PC-3 (cell line): ENCODE results near the gene WDR86. TPM values are rescaled to one million over a fixed set of nuclear protein-coding genes. Genes with fewer than 3 reads are reported as not detected.

ENCODE experiments used
- ATAC-seq: fragments of 200-7000 bp; cut with Tn5 transposase; 2 replicates; pipeline ENCODE4 v1.9.1; 2020; ENCODE audit warnings: mild to moderate bottlenecking, moderate library complexity
- BruUV-seq: library from RNA; stranded (reverse); fragments of 400-500 nt; replicated peaks from 2 replicates; lab custom pipeline; 2021; lab: Mats Ljungman, UMichigan
- CTCF ChIA-PET: fragments of 300-600 bp; sonication (Branson Sonifier 250); formaldehyde crosslinking; loops from one replicate; lab custom pipeline; 2022; ENCODE audit warnings: antibody characterized with exemption; lab: Charles Lee
- POLR2A ChIA-PET: fragments of 300-600 bp; sonication (Branson Sonifier 250); formaldehyde crosslinking; loops from one replicate; lab custom pipeline; 2022; ENCODE audit warnings: antibody characterized with exemption; ENCODE audit not compliant: unreplicated experiment; lab: Charles Lee
- DNase-seq: peaks from one replicate; pipeline ENCODE4 v3.0.0-alpha.2; 2015
- H2AFZ ChIP-seq: fragments of 300-600 bp; sonication (generic); 2 replicates; pipeline ENCODE4 v1.6.0; 2016; ENCODE audit warnings: antibody characterized with exemption, low read length
- H3F3A ChIP-seq: fragments of 300-600 bp; sonication (generic); one replicate; pipeline ENCODE4 v1.6.0; 2017; ENCODE audit warnings: antibody characterized with exemption, low read length, control low read depth, mild to moderate bottlenecking; ENCODE audit not compliant: unreplicated experiment
- H3K27ac ChIP-seq: fragments of 300-600 bp; sonication (generic); 2 replicates; pipeline ENCODE4 v1.5.1; 2016; ENCODE audit warnings: mild to moderate bottlenecking, low read length
- H3K27me3 ChIP-seq: fragments of 300-600 bp; sonication (generic); 2 replicates; pipeline ENCODE4 v1.6.1; 2016; ENCODE audit warnings: low read length, mixed read lengths
- H3K36me3 ChIP-seq: fragments of 300-600 bp; sonication (generic); 2 replicates; pipeline ENCODE4 v1.6.1; 2016; ENCODE audit warnings: low read depth, mixed run types, low read length, mixed read lengths
- H3K4me1 ChIP-seq: fragments of 300-600 bp; sonication (generic); 2 replicates; pipeline ENCODE4 v1.5.1; 2016; ENCODE audit warnings: low read length; ENCODE audit not compliant: insufficient read depth
- H3K4me2 ChIP-seq: fragments of 300-600 bp; sonication (generic); 2 replicates; pipeline ENCODE4 v1.6.0; 2016; ENCODE audit warnings: low read length
- H3K4me3 ChIP-seq: fragments of 300-600 bp; sonication (generic); 2 replicates; pipeline ENCODE4 v1.5.1; 2016; ENCODE audit warnings: mild to moderate bottlenecking, low read length, mixed read lengths
- H3K79me2 ChIP-seq: fragments of 300-600 bp; sonication (generic); 2 replicates; pipeline ENCODE4 v1.6.1; 2017; ENCODE audit warnings: low read length, mixed read lengths
- H3K9ac ChIP-seq: fragments of 300-600 bp; sonication (generic); 2 replicates; pipeline ENCODE4 v1.6.0; 2016; ENCODE audit warnings: mild to moderate bottlenecking, low read length
- H3K9me2 ChIP-seq: fragments of 300-600 bp; sonication (generic); replicated peaks from 2 replicates; pipeline ENCODE4 v1.6.1; 2016; ENCODE audit warnings: mixed run types, low read length, mixed read lengths
- H3K9me3 ChIP-seq: fragments of 300-600 bp; sonication (generic); 2 replicates; pipeline ENCODE4 v1.6.1; 2016; ENCODE audit warnings: low read length, mixed read lengths
- H4K20me1 ChIP-seq: fragments of 300-600 bp; sonication (generic); 2 replicates; pipeline ENCODE4 v1.6.1; 2016; ENCODE audit warnings: low read length, mixed read lengths
- EZH2 ChIP-seq: fragments of 300-600 bp; sonication (generic); IDR thresholded peaks from one replicate; pipeline ENCODE4 v1.6.1; 2017; ENCODE audit warnings: antibody characterized with exemption, mild to moderate bottlenecking, low read length; ENCODE audit not compliant: unreplicated experiment
- EZH2phosphoT487 ChIP-seq: fragments of 300-600 bp; sonication (generic); IDR thresholded peaks from 2 replicates; pipeline ENCODE4 v1.6.1; 2018; ENCODE audit warnings: mild to moderate bottlenecking, antibody characterized with exemption, low read length, borderline replicate concordance
- intact Hi-C: fragments of 100-400 bp; cut with micrococcal nuclease; formaldehyde crosslinking; loops from 2 replicates; pipeline ENCODE4 v1.9.0; 2023
- total RNA-seq: library from RNA; depleted of rRNA; stranded (reverse); fragments of >200 nt; gene quantifications from 2 replicates; pipeline ENCODE4 v1.2.3, GENCODE V29; 2014
- TF ChIP-seq, protein P1 (sequence below): fragments of 300-600 bp; sonication (generic); conservative IDR thresholded peaks from 2 replicates; pipeline ENCODE4 v1.5.1; 2017; ENCODE audit warnings: antibody characterized with exemption, low read depth, mild to moderate bottlenecking, low read length

The WDR86 gene
- total RNA-seq, 1 experiment from 2014 or later = not detected

DNA sequence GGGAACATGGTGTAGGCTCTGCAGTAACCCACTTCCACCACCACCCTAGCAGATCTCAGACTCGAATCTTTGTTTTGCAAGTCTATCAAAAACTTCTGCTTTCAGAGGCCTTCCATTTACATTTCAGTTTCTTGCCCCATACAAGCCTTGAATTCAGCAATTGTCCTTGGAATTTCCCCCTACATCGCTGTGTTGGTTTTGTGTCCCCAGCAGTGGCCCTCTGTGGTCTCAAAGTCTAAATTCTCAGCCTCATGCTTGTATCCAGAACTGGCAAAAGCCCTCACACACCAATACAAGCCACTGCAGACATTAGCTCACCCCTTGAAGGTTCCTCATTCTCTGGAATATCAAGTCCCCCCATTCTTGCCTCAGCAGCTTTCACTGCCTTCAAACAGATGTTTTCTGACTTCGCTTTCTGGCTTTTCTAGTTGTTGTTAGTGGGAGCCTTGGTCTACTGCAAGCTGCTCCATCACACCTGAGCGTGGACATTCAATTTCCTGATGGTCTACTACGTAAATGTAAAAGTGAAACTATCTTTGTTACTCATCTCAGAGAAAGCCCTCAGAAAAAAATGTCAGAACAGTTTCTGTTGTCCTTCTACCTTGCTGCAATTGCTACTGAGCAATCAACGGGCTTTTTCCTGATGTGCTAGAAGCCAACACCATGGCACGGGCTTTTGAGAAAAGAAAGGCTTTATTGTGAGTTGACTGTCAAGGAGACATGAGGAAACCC, 70.0 kb downstream of the WDR86 start:
- Histone ChIP-seq H3K4me1 (no peaks in the 10 kb centered on the region), H3K9me3 (no peaks in the 10 kb centered on the region), H2AFZ (no peak overlapping the region), H3K79me2 (peaks cover 19% of the 10 kb centered on the region), H3F3A (no peaks in the 10 kb centered on the region), H3K27ac (no peak overlapping the region), H3K9ac (no peak overlapping the region), H3K27me3 (no peaks in the 10 kb centered on the region), H3K4me2 (no peak overlapping the region), H3K36me3 (no peaks in the 10 kb centered on the region), H3K9me2 (no peaks in the 10 kb centered on the region), H3K4me3 (no peak overlapping the region), H4K20me1 (no peaks in the 10 kb centered on the region)
- BruUV-seq = no TSS peak
- intact Hi-C loops = no loop called here
- DNase-seq = no peak
- ChIA-PET POLR2A (no interaction called here), CTCF (no interaction called here)
- TF ChIP-seq, protein P1, sequence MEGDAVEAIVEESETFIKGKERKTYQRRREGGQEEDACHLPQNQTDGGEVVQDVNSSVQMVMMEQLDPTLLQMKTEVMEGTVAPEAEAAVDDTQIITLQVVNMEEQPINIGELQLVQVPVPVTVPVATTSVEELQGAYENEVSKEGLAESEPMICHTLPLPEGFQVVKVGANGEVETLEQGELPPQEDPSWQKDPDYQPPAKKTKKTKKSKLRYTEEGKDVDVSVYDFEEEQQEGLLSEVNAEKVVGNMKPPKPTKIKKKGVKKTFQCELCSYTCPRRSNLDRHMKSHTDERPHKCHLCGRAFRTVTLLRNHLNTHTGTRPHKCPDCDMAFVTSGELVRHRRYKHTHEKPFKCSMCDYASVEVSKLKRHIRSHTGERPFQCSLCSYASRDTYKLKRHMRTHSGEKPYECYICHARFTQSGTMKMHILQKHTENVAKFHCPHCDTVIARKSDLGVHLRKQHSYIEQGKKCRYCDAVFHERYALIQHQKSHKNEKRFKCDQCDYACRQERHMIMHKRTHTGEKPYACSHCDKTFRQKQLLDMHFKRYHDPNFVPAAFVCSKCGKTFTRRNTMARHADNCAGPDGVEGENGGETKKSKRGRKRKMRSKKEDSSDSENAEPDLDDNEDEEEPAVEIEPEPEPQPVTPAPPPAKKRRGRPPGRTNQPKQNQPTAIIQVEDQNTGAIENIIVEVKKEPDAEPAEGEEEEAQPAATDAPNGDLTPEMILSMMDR = no peak
- no peak for TF ChIP-seq EZH2
- no peak for ATAC-seq

DNA sequence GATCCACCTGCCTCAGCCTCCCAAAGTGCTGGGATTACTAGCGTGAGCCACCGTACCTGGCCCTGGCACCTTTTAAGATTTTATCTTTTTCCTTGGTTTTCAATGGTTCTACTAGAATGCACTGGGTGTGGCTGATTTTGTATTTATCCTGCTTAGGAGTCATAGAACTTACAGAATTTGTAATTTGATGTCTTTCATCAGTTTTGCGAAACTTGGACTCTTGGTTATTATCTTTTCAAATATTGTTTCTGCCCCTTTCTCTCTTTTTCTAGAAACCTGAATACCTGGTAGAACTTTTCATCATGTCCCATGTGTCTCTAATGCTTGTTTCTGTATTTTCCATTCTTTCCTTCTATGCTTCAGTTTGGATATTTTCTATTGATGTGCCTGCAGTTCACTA, 71.0 kb downstream of the WDR86 start:
- Histone ChIP-seq H3K79me2 (peaks cover 19% of the 10 kb centered on the region), H3K27ac (no peak overlapping the region), H3K4me1 (no peaks in the 10 kb centered on the region), H3K4me2 (no peak overlapping the region), H3K4me3 (no peak overlapping the region), H3K36me3 (no peaks in the 10 kb centered on the region), H2AFZ (no peak overlapping the region), H3F3A (no peaks in the 10 kb centered on the region), H3K9ac (no peak overlapping the region), H4K20me1 (no peaks in the 10 kb centered on the region), H3K27me3 (no peaks in the 10 kb centered on the region), H3K9me2 (no peaks in the 10 kb centered on the region), H3K9me3 (no peaks in the 10 kb centered on the region)
- no peak for DNase-seq
- intact Hi-C loops = no loop called here
- no TSS peak for BruUV-seq
- ATAC-seq = no peak
- POLR2A ChIA-PET = interaction anchor here (0.6 kb wide), 1 partner anchor 40 kb away, joined by 3 read pairs; no protein-coding TSS in a partner anchor
- CTCF ChIA-PET = no interaction called here
- no peak for TF ChIP-seq EZH2phosphoT487

DNA sequence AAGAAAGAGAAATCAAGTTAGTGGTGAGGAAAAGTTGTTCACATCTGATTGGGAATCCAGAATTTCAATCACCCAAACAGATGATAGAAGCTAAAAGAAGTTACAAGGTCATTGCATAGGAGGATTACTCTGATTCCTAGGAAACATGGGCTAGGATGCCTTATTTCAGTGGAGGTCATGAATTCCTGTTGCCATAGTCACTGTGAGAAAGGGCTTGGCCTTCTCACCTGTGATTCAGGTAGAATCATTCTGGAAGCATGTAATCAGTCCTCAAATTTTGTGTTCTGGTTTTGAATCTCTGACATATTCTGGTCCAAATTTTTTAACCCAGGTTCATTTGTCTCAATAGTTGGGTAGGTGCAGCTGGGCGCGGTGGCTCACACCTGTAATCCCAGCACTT, 72.5 kb downstream of the WDR86 start:
- Histone ChIP-seq H3K4me1 (no peaks in the 10 kb centered on the region), H3F3A (no peaks in the 10 kb centered on the region), H3K9me3 (no peaks in the 10 kb centered on the region), H3K27me3 (no peaks in the 10 kb centered on the region), H3K79me2 (peaks cover 5% of the 10 kb centered on the region), H4K20me1 (no peaks in the 10 kb centered on the region), H3K4me3 (no peak overlapping the region), H3K9ac (no peak overlapping the region), H3K27ac (no peak overlapping the region), H3K36me3 (no peaks in the 10 kb centered on the region), H3K4me2 (no peak overlapping the region), H3K9me2 (no peaks in the 10 kb centered on the region), H2AFZ (no peak overlapping the region)
- BruUV-seq = no TSS peak
- TF ChIP-seq EZH2phosphoT487 (no peak), EZH2 (no peak)
- TF ChIP-seq, protein P1 = no peak
- DNase-seq (no peak), ATAC-seq (no peak)
- ChIA-PET CTCF (no interaction called here), POLR2A (no interaction called here)
- intact Hi-C loops = no loop called here
